ENCODE results near the gene IFRD2. TPM values are rescaled to one million over a fixed set of nuclear protein-coding genes. Genes with fewer than 3 reads are reported as not detected.
"Not testable (repeated sequence)": the region's sequence is repeated elsewhere in the genome, so short reads cannot be mapped to it uniquely, and the experiment has no call there.

Gene IFRD2
- total RNA-seq, 4 donors from 2014 or later = 42.0 to 129 (median 56.2) TPM

DNA sequence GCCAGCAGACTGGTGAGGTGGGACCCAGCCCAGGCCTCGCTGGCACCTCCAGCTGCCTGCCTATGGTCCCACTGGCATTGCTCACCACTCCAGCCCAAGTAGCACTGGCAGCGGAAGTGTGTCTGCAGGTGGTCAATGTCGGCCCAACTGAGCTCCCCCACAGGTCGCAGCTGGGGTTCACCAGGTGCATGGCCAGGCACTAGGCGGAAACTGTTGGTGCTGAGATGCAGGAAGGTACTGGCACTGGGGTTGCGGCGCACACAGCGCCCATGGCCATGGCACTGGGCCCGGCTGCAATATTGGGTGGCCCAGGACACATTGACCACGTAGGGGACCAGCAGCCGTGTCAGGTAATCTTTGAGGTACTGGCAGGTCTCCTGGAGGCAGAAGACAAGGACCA is 25.9 kb upstream of the IFRD2 start:
- no peak for TF ChIP-seq POLR2A (IDR thresholded peaks at IDR 0.05)
- TF ChIP-seq, protein P1, sequence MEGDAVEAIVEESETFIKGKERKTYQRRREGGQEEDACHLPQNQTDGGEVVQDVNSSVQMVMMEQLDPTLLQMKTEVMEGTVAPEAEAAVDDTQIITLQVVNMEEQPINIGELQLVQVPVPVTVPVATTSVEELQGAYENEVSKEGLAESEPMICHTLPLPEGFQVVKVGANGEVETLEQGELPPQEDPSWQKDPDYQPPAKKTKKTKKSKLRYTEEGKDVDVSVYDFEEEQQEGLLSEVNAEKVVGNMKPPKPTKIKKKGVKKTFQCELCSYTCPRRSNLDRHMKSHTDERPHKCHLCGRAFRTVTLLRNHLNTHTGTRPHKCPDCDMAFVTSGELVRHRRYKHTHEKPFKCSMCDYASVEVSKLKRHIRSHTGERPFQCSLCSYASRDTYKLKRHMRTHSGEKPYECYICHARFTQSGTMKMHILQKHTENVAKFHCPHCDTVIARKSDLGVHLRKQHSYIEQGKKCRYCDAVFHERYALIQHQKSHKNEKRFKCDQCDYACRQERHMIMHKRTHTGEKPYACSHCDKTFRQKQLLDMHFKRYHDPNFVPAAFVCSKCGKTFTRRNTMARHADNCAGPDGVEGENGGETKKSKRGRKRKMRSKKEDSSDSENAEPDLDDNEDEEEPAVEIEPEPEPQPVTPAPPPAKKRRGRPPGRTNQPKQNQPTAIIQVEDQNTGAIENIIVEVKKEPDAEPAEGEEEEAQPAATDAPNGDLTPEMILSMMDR (IDR thresholded peaks at IDR 0.05) = no peak
- no peak for TF ChIP-seq EP300 (IDR thresholded peaks at IDR 0.05)
- Histone ChIP-seq H3K36me3 (peaks cover 0 to 56% (median 0%) of the 10 kb centered on the region in 3 donors), H3K4me3 (peak overlapping the region in 1 of 4 donors; percentile 67), H3K9me3 (no peaks in the 10 kb centered on the region), H3K27me3 (no peaks in the 10 kb centered on the region), H3K4me1 (peaks cover 0 to 60% (median 44%) of the 10 kb centered on the region in 4 donors), H3K27ac (peak overlapping the region in 2 of 4 donors; percentile 45 to 99)
- WGBS, 2 donors = 82 to 83% methylated on average over 8 to 11 of the region's 11 CpGs
- DNase-seq (ENCODE audit: low spot score in 2 of 2) = no peak

DNA sequence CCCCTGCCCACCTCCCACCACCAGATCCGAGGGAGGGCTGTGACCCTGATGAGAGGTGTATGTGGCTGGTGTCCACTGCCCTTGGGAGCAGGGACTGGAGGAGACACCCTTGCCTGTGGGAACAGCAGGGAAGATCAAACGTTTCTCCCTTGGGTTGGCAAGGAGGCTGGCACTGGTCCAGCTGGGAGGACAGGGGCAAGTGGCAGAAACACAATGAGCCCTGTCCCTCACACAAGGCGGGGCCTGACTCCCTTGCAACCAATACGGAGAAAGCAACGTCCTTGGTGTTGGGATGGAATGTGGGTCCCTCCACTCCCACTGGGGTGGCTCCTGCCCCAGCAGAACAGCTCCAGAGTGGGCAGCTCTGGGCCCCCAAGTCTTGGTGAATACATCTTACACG is 25.1 kb upstream of the IFRD2 start:
- Histone ChIP-seq H3K4me1 (peaks cover 0 to 51% (median 37%) of the 10 kb centered on the region in 4 donors), H3K27me3 (no peaks in the 10 kb centered on the region), H3K27ac (peak overlapping the region in 3 of 4 donors; percentile 45 to 99 (median 60)), H3K4me3 (no peak overlapping the region), H3K36me3 (peaks cover 0 to 56% (median 0%) of the 10 kb centered on the region in 3 donors), H3K9me3 (no peaks in the 10 kb centered on the region)
- DNase-seq (ENCODE audit: low spot score in 2 of 2) = no peak
- TF ChIP-seq POLR2A (IDR thresholded peaks at IDR 0.05) (no peak), EP300 (IDR thresholded peaks at IDR 0.05) (no peak)
- TF ChIP-seq, protein P1 (IDR thresholded peaks at IDR 0.05) = no peak
- 22 to 34% methylated on average over 5 to 6 of the region's 6 CpGs for WGBS, 2 donors

DNA sequence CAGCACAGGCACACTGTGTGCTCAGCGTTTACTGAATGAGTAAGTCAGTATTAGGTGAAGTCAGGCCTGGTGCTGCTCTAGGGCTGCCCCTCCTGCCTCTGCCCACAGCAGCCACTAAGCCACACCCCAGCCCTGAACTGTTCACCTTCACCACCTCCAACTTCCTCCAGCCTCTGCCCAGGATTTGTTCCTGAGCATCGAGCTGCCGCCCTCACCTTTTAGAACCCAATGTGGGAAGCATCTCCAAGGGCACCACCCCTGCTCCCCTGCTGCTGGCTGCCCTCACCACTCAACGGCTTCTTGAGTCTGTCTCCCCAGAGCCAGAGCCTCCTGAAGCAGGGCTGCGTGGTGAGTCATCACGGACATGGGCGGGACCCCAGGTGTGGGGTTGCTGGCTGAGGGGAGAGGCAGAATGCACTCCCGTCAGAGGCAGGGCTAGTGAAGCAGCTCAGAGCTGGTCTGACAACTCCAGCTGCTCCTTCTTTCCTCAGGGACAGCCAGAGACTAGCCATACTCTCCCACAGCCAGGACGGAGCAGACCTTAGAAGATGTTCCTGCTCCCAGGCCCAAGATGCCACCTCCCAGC is 24.5 kb upstream of the IFRD2 start:
- Histone ChIP-seq H3K4me3 (no peak overlapping the region), H3K27me3 (no peaks in the 10 kb centered on the region), H3K36me3 (peaks cover 0 to 60% (median 0%) of the 10 kb centered on the region in 3 donors), H3K4me1 (peaks cover 0 to 45% (median 33%) of the 10 kb centered on the region in 4 donors), H3K27ac (peak overlapping the region in 3 of 4 donors; percentile 5 to 99 (median 45)), H3K9me3 (no peaks in the 10 kb centered on the region)
- TF ChIP-seq, protein P1 (IDR thresholded peaks at IDR 0.05) = no peak
- TF ChIP-seq EP300 (IDR thresholded peaks at IDR 0.05) (no peak), POLR2A (IDR thresholded peaks at IDR 0.05) (no peak)
- no peak for DNase-seq (ENCODE audit: low spot score in 2 of 2)
- 63 to 64% methylated on average over 9 of the region's 9 CpGs for WGBS, 2 donors

DNA sequence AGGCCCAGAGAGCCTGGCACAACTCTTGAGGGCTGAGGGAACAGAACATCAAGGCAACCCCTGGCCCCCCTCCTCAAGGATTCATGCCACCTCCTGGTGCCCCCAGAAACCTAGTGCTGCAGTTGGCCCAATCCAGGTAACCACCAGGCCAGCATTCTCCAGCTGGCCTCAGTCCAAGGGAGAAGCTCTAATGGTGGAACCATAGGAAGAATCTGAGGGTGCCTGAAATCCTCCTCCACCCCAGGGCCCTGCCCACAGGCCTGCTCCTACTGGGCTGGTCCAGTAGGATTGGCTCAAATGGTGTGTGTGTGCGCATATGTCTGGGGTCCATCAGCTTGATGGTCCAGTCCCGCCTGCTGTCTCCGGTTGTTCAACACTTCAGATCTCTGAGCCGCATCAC is 22.6 kb upstream of the IFRD2 start:
- Histone ChIP-seq H3K4me1 (peaks cover 0 to 38% (median 25%) of the 10 kb centered on the region in 4 donors), H3K27ac (no peak overlapping the region), H3K27me3 (no peaks in the 10 kb centered on the region), H3K4me3 (no peak overlapping the region), H3K36me3 (peaks cover 0 to 63% (median 0%) of the 10 kb centered on the region in 3 donors), H3K9me3 (no peaks in the 10 kb centered on the region)
- WGBS, 2 donors = 96 to 99% methylated on average over 4 of the region's 4 CpGs
- no peak for DNase-seq (ENCODE audit: low spot score in 2 of 2)
- TF ChIP-seq POLR2A (IDR thresholded peaks at IDR 0.05) = no peak
- no peak for TF ChIP-seq EP300 (IDR thresholded peaks at IDR 0.05)
- TF ChIP-seq, protein P1 (IDR thresholded peaks at IDR 0.05) = no peak

- Histone ChIP-seq H3K27ac (no peak overlapping the region), H3K27me3 (no peaks in the 10 kb centered on the region), H3K4me3 (no peak overlapping the region), H3K4me1 (peaks cover 0 to 35% (median 21%) of the 10 kb centered on the region in 4 donors), H3K9me3 (no peaks in the 10 kb centered on the region), H3K36me3 (peaks cover 0 to 63% (median 0%) of the 10 kb centered on the region in 3 donors)
- no peak for TF ChIP-seq EP300 (IDR thresholded peaks at IDR 0.05)
- TF ChIP-seq, protein P1 (IDR thresholded peaks at IDR 0.05) = no peak
- 81 to 83% methylated on average over 3 of the region's 3 CpGs for WGBS, 2 donors
- no peak for DNase-seq (ENCODE audit: low spot score in 2 of 2)
Observed at GRCh38 chr3:50314342-50314741, 22.1 kb upstream of the IFRD2 start.

DNA sequence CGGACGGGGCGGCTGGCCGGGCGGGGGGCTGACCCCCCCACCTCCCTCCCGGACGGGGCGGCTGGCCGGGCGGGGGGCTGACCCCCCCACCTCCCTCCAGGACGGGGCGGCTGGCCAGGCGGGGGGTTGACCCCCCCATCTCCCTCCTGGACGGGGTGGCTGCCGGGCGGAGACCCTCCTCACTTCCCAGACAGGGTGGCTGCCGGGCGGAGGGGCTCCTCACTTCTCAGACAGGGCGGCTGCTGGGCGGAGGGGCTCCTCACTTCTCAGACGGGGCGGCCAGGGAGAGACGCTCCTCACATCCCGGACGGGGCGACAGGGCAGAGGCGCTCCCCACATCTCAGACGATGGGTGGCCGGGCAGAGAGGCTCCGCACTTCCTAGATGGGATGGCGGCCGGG is 19.8 kb upstream of the IFRD2 start:
- WGBS, 2 donors = 96 to 97% methylated on average over 14 to 16 of the region's 32 CpGs
- not testable (repeated sequence) for DNase-seq (ENCODE audit: low spot score in 2 of 2); H3K27me3 ChIP-seq; H3K9me3 ChIP-seq; H3K27ac ChIP-seq; H3K4me3 ChIP-seq
- Histone ChIP-seq H3K36me3 (peaks cover 0 to 58% (median 0%) of the 10 kb centered on the region in 3 donors), H3K4me1 (peaks cover 0 to 12% (median 1%) of the 10 kb centered on the region in 4 donors)
